OCI-LY1 (cell line): ENCODE results near the gene FGGY.

Experiments
- EZH2 ChIP-seq: fragments of 200-600 bp; sonication (generic), shearing (Covaris generic); IDR thresholded peaks from 2 replicates; pipeline ENCODE4 v1.8.0; 2017; ENCODE audit warnings: borderline replicate concordance, mixed run types, mild to moderate bottlenecking, antibody characterized with exemption, low read length, moderate library complexity, mixed read lengths
- TF ChIP-seq, protein P1 (sequence below): fragments of 200-600 bp; sonication (generic), shearing (Covaris generic); IDR thresholded peaks from 2 replicates; pipeline ENCODE4 v1.5.1; 2017; ENCODE audit warnings: mild to moderate bottlenecking, antibody characterized with exemption, low read length, moderate library complexity, mixed read lengths

GRCh38 chr1:59436637-59437036, 139.7 kb downstream of the FGGY start:
- TF ChIP-seq, protein P1, sequence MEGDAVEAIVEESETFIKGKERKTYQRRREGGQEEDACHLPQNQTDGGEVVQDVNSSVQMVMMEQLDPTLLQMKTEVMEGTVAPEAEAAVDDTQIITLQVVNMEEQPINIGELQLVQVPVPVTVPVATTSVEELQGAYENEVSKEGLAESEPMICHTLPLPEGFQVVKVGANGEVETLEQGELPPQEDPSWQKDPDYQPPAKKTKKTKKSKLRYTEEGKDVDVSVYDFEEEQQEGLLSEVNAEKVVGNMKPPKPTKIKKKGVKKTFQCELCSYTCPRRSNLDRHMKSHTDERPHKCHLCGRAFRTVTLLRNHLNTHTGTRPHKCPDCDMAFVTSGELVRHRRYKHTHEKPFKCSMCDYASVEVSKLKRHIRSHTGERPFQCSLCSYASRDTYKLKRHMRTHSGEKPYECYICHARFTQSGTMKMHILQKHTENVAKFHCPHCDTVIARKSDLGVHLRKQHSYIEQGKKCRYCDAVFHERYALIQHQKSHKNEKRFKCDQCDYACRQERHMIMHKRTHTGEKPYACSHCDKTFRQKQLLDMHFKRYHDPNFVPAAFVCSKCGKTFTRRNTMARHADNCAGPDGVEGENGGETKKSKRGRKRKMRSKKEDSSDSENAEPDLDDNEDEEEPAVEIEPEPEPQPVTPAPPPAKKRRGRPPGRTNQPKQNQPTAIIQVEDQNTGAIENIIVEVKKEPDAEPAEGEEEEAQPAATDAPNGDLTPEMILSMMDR = no peak
- TF ChIP-seq EZH2 = no peak
